Astrocyte of the cerebellum (primary cell): ENCODE results near the gene SLC39A6.
"Not testable (repeated sequence)": the region's sequence is repeated elsewhere in the genome, so short reads cannot be mapped to it uniquely, and the experiment has no call there.

Source experiments
- DNase-seq: peaks from one replicate; pipeline ENCODE4 v3.0.0-alpha.2; 2011; ENCODE audit warnings: low read depth
- H3K4me3 ChIP-seq: 2 replicates; pipeline ENCODE4 v1.5.1; 2011; ENCODE audit warnings: mild to moderate bottlenecking, low read depth, low read length, moderate library complexity
- in situ Hi-C: cut with HindIII; loops from 2 replicates; pipeline ENCODE4 v1.10.0; 2017; ENCODE audit warnings: low sequenced_read_pairs
- TF ChIP-seq, protein P1 (sequence below): IDR thresholded peaks from 2 replicates; pipeline ENCODE4 v1.5.1; 2012; ENCODE audit warnings: low read length, low read depth, moderate library complexity, mild to moderate bottlenecking; ENCODE audit errors: missing control alignments

The SLC39A6 gene

DNA sequence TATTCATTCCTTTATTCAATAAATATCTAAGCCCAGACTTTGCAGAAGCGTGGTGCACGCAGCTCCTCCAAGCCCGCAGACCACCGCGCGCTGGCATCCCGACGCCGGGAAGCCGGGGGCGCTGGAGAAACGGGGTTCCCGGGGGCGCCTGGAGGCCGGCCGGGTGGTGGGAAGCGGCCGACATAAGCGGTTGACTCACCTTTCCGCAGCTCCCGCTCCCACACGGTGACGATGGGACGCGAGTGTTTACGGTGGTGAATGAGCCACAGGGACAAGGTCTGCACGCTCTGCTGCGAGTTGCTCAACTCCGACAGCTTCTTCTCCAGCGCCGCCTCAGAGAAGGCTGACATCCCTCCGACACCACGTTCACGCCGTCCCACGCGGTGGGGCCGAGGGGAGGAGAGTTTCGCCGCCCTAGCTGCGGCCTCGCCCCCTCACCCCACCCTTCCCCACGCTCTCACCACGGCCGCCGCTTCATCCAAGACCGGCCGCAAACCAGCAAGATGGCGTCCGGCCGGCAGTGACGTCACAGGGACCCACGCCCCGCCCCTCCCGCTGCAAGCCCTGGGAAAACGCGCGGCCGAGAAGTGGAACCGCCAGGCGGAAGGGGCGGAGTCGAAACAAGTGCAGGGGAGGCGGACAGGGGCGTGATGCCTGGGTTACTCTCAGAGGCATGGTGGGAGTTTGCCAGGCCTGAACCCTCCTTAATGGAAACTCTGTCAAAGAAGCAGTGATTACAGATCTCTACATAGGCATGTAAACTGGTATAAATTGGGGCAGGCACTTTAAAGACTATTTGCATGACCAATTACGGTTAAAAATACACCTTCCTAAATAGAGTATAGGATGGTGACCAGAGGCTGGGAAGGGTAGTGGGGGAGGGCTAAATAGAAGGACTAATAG is 61.8 kb downstream of the SLC39A6 start, which contains the start of gene RPRD1A:
Gene RPRD1A, minus strand, starts transcription at position 505 of the 903 bp plus-strand sequence. Its CDS starts 155 bp downstream, at position 350.
- TF ChIP-seq, protein P1, sequence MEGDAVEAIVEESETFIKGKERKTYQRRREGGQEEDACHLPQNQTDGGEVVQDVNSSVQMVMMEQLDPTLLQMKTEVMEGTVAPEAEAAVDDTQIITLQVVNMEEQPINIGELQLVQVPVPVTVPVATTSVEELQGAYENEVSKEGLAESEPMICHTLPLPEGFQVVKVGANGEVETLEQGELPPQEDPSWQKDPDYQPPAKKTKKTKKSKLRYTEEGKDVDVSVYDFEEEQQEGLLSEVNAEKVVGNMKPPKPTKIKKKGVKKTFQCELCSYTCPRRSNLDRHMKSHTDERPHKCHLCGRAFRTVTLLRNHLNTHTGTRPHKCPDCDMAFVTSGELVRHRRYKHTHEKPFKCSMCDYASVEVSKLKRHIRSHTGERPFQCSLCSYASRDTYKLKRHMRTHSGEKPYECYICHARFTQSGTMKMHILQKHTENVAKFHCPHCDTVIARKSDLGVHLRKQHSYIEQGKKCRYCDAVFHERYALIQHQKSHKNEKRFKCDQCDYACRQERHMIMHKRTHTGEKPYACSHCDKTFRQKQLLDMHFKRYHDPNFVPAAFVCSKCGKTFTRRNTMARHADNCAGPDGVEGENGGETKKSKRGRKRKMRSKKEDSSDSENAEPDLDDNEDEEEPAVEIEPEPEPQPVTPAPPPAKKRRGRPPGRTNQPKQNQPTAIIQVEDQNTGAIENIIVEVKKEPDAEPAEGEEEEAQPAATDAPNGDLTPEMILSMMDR = no peak
- in situ Hi-C loops = no loop called here
- peak within 1 kb of the TSS; percentile 84 for H3K4me3 ChIP-seq
- DNase-seq = peak; percentile 83

DNA sequence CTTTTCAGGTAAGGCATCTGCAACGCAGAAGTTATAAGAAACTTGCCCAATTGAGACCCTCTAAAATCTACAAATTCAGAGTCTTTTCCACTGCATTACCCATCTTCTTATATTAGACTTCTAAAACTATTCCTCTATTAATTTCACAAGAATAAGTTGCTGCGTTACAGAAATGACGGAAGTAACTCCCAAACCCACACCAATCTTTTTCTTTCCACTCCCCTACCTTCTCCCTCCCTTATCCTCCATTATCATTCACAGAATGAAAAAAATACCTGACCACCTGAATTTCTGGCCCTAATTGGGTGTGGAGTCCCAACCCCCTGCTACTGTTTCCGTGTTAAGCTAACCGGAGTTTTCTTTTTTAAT is 62.5 kb downstream of the SLC39A6 start:
- in situ Hi-C loops = no loop called here
- peak overlapping the region; percentile 84 for H3K4me3 ChIP-seq
- TF ChIP-seq, protein P1 = no peak
- DNase-seq = no peak

DNA sequence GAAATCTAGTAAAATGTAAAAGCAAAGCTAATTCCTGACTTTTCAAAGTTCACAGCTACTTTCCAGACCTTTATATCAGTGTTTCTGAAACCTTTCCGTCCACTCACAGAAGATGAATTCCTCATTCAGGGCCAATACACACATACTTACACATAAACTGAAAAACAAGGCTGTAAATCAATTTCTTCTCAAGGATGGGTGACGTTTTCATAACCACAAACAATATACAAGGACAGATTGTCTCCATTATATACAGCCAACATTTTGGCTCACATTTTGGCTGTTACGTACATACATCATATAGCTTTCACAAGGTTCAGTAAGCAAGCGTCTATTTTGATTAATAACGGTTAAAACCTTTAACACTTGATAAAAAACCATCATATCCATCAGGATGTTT is 63.1 kb downstream of the SLC39A6 start:
- no peak for DNase-seq
- TF ChIP-seq, protein P1 = no peak
- peak overlapping the region; percentile 84 for H3K4me3 ChIP-seq
- in situ Hi-C loops = no loop called here

DNA sequence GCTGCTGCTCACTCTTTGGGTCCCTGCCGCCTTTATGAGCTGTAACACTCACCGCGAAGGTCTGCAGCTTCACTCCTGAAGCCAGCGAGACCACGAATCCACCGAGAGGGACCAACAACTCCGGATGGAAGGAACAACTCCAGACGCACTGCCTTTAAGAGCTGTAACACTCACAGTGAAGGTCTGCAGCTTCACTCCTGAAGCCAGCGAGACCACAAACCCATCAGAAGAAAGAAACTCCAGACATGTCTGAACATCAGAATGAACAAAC is 64.4 kb downstream of the SLC39A6 start:
- in situ Hi-C loops, DNase-seq, H3K4me3 ChIP-seq: not testable (repeated sequence)

DNA sequence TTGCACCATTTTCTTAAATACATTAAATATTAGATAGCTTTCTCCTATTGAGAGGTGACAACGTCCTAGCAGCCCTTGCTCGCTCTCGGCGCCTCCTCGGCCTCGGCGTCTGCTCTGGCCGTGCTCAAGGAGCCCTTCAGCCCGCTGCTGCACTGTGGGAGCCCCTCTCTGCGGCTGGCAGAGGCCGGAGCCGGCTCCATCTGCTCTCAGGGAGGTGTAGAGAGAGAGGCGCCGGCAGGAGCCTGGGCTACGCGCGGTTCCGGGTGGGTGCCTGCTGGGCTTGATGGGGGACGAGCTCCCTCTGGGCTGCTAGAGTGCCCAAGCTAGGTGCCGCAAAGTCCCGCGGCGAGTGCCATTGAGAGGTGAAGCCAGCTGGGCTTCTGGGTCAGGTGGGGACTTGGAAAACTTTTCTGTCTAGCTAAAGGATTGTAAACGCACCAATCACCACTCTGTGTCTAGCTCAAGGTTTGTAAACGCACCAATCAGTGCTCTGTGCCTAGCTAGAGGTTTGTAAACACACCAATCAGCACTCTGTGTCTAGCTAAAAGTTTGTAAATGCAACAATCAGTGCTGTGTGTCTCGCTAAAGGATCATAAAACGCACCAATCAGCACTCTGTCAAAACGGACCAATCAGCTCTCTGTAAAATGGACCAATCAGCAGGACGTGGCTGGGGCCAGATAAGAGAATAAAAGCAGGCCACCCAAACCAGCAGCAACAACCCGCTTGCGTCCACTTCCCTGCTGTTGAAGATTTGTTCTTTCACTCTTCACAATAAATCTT is 64.9 kb downstream of the SLC39A6 start:
- DNase-seq = no peak
- in situ Hi-C loops = no loop called here
- no peak overlapping the region for H3K4me3 ChIP-seq
- TF ChIP-seq, protein P1 = no peak

DNA sequence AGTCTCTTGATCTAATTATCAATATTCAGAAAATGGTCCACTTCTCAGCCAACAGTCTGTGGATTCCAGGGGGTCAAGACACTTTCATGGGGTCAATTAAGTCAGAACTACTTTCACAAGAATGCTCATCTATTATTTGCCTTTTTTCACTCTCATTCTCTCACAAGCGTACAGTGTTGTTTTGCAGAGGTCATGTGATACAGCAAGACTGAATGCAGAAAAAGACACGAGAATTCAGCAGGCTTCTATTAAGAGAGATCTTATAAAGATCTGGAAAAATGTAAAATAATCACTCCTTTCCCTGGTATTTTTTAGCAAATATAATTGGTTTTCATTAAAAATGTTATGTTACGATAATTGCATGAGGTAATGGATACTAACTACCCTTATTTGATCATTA is 70.5 kb downstream of the SLC39A6 start:
- H3K4me3 ChIP-seq = no peak overlapping the region
- DNase-seq = no peak
- in situ Hi-C loops = no loop called here
- TF ChIP-seq, protein P1 = no peak
